GM12891 (cell line): ENCODE results near the gene NUAK2.
A peak's percentile ranks its signal among the peaks of the same experiment; 100 is the strongest.

ENCODE experiments used
- DNase-seq: peaks from one replicate; pipeline ENCODE4 v3.0.0; 2011; ENCODE audit warnings: low spot score; ENCODE audit not compliant: insufficient read length
- FAIRE-seq: peaks from 2 replicates; lab custom pipeline; 2011; peaks lifted over from hg19 to GRCh38; lab: Jason Lieb, UNC
- PAX5 ChIP-seq: IDR thresholded peaks from 2 replicates; pipeline ENCODE4 v1.6.1; 2011; ENCODE audit warnings: low read length, moderate library complexity, mild to moderate bottlenecking; ENCODE audit not compliant: insufficient read depth, severe bottlenecking
- POLR2A ChIP-seq: IDR thresholded peaks from 2 replicates; pipeline ENCODE4 v1.6.1; 2011; ENCODE audit warnings: low read depth, low read length, control low read depth
- POLR2AphosphoS5 ChIP-seq: IDR thresholded peaks from 2 replicates; pipeline ENCODE4 v1.6.1; 2011; ENCODE audit warnings: low read depth, low read length, control low read depth
- POU2F2 ChIP-seq: IDR thresholded peaks from 2 replicates; pipeline ENCODE4 v1.6.1; 2011; ENCODE audit warnings: low read depth, mild to moderate bottlenecking, control low read depth, low read length, moderate library complexity
- SPI1 ChIP-seq: IDR thresholded peaks from 2 replicates; pipeline ENCODE4 v1.6.1; 2011; ENCODE audit warnings: low read depth, low read length, control low read depth
- TAF1 ChIP-seq: IDR thresholded peaks from 2 replicates; pipeline ENCODE4 v1.6.1; 2011; ENCODE audit warnings: low read depth, low read length, control low read depth

The NUAK2 gene

DNA sequence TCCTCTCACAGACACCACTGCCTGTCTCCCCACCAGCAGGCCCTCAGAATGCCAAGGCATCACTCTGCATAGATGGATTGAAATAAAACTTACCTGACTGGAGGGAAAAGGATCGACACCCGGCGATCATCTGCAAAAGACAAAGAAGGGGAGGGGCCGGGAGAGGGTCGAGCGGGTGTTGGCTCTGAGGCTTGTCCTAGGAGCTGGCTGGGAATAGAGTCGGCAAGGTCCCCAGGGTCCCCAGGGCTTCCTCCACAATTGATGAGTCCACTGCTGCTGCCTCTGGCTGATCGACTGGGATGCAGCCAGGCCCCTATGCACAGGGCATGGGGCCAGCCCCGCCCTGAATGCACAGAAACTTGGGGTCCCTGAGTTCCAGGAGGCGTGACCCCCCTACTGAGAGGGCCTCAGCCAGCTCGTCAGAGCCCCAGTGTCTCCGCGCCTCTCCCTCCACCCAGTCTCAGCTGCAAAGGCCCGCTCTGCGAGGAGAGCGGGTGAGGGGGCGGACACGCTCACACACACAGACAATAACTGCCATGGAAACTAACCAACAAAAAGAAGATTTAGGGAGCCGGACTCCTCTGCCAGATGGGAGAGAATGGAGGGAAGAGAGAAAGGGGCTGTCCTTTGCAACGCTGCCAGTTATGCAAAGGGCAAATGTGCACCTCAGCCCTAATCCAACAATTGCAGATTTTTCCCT lies 35.0 kb upstream of the NUAK2 start, which contains the start of gene KLHDC8A:
Gene KLHDC8A (minus strand): TSS at position 483 of the 700 bp plus-strand sequence. CDS start 13,318 bp downstream, outside the sequence.
- DNase-seq (no peak), FAIRE-seq (no peak)
- TF ChIP-seq TAF1 (no peak), PAX5 (peak; percentile 58)

DNA sequence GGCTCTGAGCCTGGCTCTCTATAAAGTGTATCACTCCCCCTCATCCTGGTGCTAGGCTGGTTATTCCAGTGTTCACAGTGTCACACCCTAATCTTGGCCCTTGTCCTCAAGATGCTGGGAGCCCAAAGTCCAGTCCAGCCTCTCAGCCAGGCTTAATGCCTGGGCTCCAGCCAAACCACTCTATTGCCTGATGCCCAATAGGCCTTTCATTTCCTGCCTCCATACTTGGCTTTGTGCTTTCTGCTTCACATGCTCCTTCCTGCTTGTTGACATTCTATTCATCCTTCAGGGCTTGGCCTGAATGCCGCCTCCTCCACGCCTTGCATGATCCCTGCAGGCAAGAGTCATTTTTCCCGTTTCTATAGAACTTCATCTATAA lies 33.5 kb upstream of the NUAK2 start:
- FAIRE-seq = no peak
- no peak for DNase-seq
- no peak for TF ChIP-seq POLR2A
- no peak for TF ChIP-seq POU2F2
- no peak for TF ChIP-seq SPI1
- TF ChIP-seq POLR2AphosphoS5 = no peak
- TF ChIP-seq TAF1 = no peak
- no peak for TF ChIP-seq PAX5

DNA sequence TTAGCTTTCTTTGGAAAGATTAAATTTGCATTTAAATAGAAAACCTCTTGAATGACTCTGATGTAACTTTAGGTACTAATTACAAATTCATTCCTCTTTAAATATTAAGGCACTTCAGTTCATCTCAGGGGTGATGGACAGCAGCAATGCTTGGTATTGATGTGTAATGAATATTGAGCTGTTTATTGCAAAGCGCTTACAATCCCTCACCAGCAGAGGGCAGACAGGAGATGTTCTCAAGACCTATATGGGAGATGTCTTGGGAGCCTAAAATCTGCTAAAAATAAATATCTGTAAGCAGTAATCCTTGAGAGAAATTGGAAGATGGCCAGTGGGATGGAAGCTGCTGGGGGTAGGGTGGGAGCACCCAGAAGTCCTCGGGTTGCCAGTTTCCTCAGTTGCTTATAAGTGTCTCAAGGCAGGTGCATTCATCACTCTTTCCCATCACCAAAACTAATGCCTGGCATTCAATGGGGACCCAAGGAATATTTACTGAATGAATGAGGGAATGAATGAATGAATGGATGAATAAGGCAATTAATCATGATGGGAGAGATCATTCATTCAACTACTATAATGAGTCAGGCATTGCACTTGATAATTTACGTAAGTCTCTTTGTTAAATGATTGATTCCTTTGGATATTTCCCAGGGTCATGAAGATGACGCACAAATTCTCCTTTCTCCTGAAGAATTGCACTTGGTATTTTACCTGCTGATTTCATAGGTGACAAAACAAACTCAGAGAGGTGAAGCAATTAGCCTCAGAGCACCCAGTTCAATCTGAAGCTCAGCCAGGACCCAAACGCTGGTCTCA lies 32.9 kb upstream of the NUAK2 start:
- DNase-seq (no peak), FAIRE-seq (peak; percentile 77)
- TF ChIP-seq TAF1 (no peak), PAX5 (no peak), POLR2AphosphoS5 (no peak), SPI1 (no peak), POU2F2 (no peak), POLR2A (no peak)

DNA sequence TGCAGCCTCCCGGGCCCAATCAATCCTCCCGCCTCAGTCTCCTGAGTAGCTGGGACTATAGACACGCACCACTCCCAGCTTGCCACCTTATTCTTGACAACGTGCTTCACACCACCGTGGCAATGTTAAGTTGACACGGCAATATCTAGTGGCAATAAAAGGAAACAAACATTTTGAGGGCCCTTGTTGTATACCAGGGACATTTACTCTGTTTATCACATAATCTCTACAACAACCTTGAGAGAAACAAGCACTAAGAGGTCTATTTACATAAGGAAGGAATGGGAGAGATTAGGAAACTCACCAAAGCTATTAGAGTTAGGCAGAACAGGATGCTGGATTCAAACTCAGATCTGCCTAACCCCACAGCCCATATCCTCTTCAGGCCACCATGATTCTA lies 32.1 kb upstream of the NUAK2 start:
- TF ChIP-seq POLR2A = no peak
- TF ChIP-seq POLR2AphosphoS5 = no peak
- no peak for TF ChIP-seq SPI1
- no peak for TF ChIP-seq TAF1
- TF ChIP-seq PAX5 = no peak
- no peak for TF ChIP-seq POU2F2
- DNase-seq = no peak
- FAIRE-seq = no peak

DNA sequence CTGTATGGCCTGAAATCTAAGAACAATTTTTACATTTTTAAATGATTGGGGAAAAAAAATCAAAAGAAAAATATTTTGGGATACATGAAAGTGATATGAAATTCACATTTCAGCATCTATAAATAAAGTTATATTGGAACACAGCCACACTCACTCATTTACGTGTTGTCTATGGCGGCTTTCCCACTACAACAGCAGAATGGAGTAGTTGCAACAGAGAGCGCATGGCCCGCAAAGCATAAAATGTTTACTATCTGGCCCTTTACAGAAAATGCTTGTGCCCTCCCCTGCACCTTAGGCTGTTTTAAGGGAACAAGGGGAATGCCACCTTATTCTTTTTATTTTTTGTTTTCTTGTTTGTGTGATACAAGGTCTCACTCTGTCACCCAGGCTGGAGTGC lies 31.6 kb upstream of the NUAK2 start:
- FAIRE-seq = no peak
- DNase-seq = no peak
- no peak for TF ChIP-seq POLR2AphosphoS5
- TF ChIP-seq POLR2A = no peak
- TF ChIP-seq SPI1 = no peak
- no peak for TF ChIP-seq PAX5
- no peak for TF ChIP-seq TAF1
- TF ChIP-seq POU2F2 = no peak

DNA sequence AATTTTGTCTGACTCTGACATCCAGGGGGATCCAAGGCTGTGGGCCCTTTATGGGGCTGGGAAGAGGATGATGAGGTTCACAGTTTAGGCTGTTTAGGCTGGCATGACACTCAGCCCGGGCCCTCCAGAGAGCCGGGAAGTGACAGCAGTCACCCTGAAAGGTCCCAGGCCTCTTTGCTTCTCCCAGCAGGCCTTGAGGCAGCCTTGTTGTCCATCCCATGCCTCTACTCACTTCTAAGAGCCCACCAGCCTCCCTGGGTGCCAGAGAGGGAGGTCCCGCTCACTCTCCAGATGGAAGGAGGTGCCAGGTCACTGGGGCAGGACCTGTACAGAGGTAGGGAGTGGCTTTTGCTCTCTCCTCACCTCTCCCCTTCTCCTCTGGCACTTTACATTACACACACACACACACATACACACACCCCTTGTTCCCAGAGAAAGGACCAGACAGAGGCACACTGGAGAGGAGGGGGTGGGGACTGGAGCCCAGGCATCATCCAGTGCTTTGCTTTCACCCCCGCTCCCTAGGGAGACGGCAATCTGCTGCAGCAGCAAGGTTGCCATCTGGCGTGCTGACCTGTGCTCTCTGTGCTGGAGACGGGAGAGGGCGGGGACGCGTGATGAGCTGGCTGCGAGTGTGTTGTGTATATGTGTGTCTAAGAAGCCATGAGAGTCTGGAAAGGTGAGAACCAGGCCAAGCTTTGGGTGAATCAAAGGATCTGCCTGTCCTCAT lies 30.6 kb upstream of the NUAK2 start:
- TF ChIP-seq POLR2A (no peak), SPI1 (no peak), TAF1 (no peak), PAX5 (no peak), POLR2AphosphoS5 (no peak), POU2F2 (no peak)
- DNase-seq (no peak), FAIRE-seq (no peak)

DNA sequence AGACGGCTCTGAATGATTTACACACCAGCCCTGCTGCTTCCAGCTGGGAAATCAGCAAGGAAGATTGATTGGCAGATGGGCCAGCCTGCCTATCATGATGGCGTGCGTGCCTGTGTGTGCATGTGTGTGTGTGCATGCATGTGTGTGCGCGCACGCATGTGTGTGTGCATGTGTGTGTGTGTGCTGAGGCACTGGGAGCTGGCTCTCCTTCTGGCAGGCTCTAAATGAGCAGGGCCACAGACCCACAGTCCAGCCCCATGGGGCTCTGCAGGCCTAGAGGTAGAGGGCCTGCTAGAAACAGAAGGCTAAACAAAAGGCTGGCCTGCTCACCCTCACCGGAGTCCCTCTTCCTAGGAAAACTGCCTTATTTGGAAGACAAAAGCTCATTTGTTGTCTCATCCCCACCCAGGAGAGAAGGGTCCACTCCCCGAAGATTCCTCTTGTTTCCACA lies 29.2 kb upstream of the NUAK2 start:
- DNase-seq = no peak
- no peak for TF ChIP-seq POLR2AphosphoS5
- no peak for TF ChIP-seq SPI1
- TF ChIP-seq PAX5 = no peak
- no peak for TF ChIP-seq POLR2A
- no peak for TF ChIP-seq TAF1
- no peak for TF ChIP-seq POU2F2

DNA sequence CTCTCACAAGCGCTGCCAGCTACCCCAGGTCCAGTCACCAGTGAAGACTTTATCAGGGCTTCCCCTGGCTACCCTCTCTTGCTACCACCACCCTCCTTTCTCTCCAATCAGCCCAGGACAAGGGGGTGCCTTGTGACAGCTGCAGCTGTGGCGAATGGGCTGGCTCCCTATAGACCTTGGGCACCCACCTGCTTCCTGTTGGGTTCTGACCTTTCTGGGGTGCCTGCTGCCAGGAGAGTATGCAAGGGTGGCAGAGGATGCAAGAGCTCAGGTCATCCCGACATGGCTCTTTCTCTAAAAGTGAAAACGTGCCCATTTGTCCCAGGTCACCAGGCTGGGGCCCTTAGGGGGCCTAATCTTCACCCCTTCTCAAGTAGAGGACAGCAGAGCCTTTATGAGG lies 28.6 kb upstream of the NUAK2 start:
- no peak for TF ChIP-seq SPI1
- TF ChIP-seq TAF1 = no peak
- TF ChIP-seq POLR2AphosphoS5 = no peak
- no peak for TF ChIP-seq POLR2A
- TF ChIP-seq PAX5 = no peak
- no peak for TF ChIP-seq POU2F2
- no peak for FAIRE-seq

More for the DNA sequence above, 29.2 kb upstream of the NUAK2 start:
- no peak for FAIRE-seq

DNA sequence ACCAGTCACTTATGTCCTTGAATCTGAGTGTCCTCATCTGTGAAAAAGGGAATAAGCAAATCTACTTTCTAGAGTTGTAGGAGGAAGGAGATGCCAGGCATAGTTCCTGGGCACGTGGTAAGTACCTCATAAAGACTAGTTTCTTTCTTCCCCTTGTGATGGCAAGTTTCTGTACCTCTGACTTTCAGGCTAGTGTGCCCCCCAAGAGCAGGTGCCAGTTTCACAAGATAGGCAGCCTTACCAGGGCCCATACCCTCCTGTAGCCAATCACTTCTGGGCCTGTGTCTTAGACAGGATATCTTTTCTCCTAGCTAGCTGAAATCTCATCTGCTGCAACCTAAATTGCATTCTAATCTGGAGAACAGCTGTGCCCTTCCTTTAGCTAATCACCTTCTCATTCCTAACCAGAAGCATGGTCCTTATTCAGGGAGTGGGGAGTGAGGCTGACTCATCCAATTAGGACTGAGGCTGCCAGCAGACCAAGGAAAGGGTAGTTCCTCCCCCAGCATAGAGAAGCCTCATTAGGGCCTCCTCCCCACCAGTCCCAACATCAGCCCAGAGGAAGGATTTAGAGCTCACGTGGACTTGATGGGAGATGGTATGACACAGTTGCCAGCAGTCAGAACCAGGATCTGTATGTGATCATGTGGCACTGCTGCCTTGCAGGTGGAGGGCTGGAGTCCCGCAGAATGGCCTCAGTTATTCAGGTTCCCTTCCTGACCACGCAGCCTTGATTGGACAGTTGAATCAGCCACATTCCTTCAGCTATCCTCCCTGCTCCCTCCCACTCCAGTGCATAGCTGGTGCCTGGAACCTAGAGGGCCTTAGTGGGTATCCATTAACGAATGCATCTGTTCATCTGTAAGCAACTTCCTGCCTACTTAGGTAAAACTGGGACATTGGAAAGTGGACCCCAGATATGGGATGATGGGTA lies 27.3 kb upstream of the NUAK2 start:
- DNase-seq (no peak), FAIRE-seq (no peak)
- TF ChIP-seq SPI1 = no peak
- TF ChIP-seq TAF1 = no peak
- TF ChIP-seq POU2F2 = no peak
- TF ChIP-seq POLR2A = no peak
- no peak for TF ChIP-seq POLR2AphosphoS5
- TF ChIP-seq PAX5 = no peak

More for the DNA sequence above, 28.6 kb upstream of the NUAK2 start:
- no peak for DNase-seq
